Neuronal stem cell (in vitro differentiated cells): Measurements from ENCODE around the gene SMAP1.

Source experiments
- DNase-seq: peaks from one replicate; pipeline ENCODE4 v3.0.0-alpha.2; 2013; ENCODE audit warnings: low spot score
- H2AFZ ChIP-seq: one replicate; pipeline ENCODE4 v1.6.1; 2013; ENCODE audit warnings: mild to moderate bottlenecking, low read length, inconsistent platforms
- H2AK5ac ChIP-seq: 2 replicates; pipeline ENCODE4 v1.6.1; 2013; ENCODE audit warnings: low read depth, mild to moderate bottlenecking, inconsistent platforms, low read length, moderate library complexity, mixed read lengths
- H2BK120ac ChIP-seq: 2 replicates; pipeline ENCODE4 v1.6.1; 2013; ENCODE audit warnings: low read depth, mild to moderate bottlenecking, inconsistent platforms, low read length, moderate library complexity, mixed read lengths
- H2BK12ac ChIP-seq: one replicate; pipeline ENCODE4 v1.6.1; 2013; ENCODE audit warnings: low read length, inconsistent platforms
- H2BK15ac ChIP-seq: 2 replicates; pipeline ENCODE4 v1.6.1; 2013; ENCODE audit warnings: mild to moderate bottlenecking, low read length, inconsistent platforms, mixed read lengths
- H2BK5ac ChIP-seq: one replicate; pipeline ENCODE4 v1.6.1; 2013; ENCODE audit warnings: inconsistent platforms, mild to moderate bottlenecking, low read length, moderate library complexity
- H3K14ac ChIP-seq: one replicate; pipeline ENCODE4 v1.6.1; 2013; ENCODE audit warnings: low read length, inconsistent platforms
- H3K18ac ChIP-seq: 2 replicates; pipeline ENCODE4 v1.6.1; 2013; ENCODE audit warnings: low read length, inconsistent platforms
- H3K23ac ChIP-seq: 2 replicates; pipeline ENCODE4 v1.6.1; 2013; ENCODE audit warnings: low read depth, mild to moderate bottlenecking, mixed read lengths, low read length, inconsistent platforms; ENCODE audit not compliant: poor library complexity
- H3K27ac ChIP-seq: replicated peaks from 3 replicates; pipeline ENCODE4 v1.5.1; 2013; ENCODE audit warnings: low read length, inconsistent platforms
- H3K27me3 ChIP-seq, 3 experiments: 2 replicates each; pipeline ENCODE4 v1.6.1; 2013; ENCODE audit warnings: low read length in 3 of 3, mild to moderate bottlenecking in 2 of 3, inconsistent platforms in 1 of 3, low read depth in 1 of 3, mixed read lengths in 1 of 3, moderate library complexity in 1 of 3; ENCODE audit not compliant: control insufficient read depth in 3 of 3, insufficient read depth in 3 of 3
- H3K36me3 ChIP-seq, 2 donors: replicated peaks in 1 of 2; 2 replicates each; pipeline ENCODE4 v1.6.1; 2013; ENCODE audit warnings: low read length in 2 of 2; ENCODE audit not compliant: control insufficient read depth in 2 of 2, insufficient read depth in 2 of 2
- H3K4ac ChIP-seq: 2 replicates; pipeline ENCODE4 v1.6.1; 2013; ENCODE audit warnings: inconsistent platforms, mild to moderate bottlenecking, low read length, moderate library complexity
- H3K4me1 ChIP-seq, 2 donors: 1 replicate in 1 of 2; 2 replicates in 1 of 2; pipeline ENCODE4 v1.6.1; 2013; ENCODE audit warnings: low read length in 2 of 2, low read depth in 1 of 2; ENCODE audit not compliant: control insufficient read depth in 2 of 2, insufficient read depth in 1 of 2
- H3K4me2 ChIP-seq: one replicate; pipeline ENCODE4 v1.6.1; 2013; ENCODE audit warnings: mild to moderate bottlenecking, low read length, inconsistent platforms; ENCODE audit not compliant: insufficient read depth, poor library complexity, severe bottlenecking
- H3K4me3 ChIP-seq, 2 donors: 2 replicates each; pipeline ENCODE4 v1.5.1; 2013; ENCODE audit warnings: low read length in 2 of 2, mild to moderate bottlenecking in 2 of 2, inconsistent platforms in 1 of 2, moderate library complexity in 1 of 2
- H3K79me1 ChIP-seq: one replicate; pipeline ENCODE4 v1.6.1; 2013; ENCODE audit warnings: low read depth, mild to moderate bottlenecking, inconsistent platforms, low read length, moderate library complexity
- H3K9ac ChIP-seq: one replicate; pipeline ENCODE4 v1.6.1; 2013; ENCODE audit warnings: mild to moderate bottlenecking, low read depth, low read length, inconsistent platforms; ENCODE audit not compliant: poor library complexity
- H3K9me3 ChIP-seq, 2 donors: replicated peaks in 1 of 2; 2 replicates each; pipeline versions ENCODE3 to v1.6.1; 2013; ENCODE audit warnings: low read length in 2 of 2, mild to moderate bottlenecking in 2 of 2, inconsistent platforms in 1 of 2, low read depth in 1 of 2, mixed read lengths in 1 of 2, moderate library complexity in 1 of 2; ENCODE audit not compliant: control insufficient read depth in 2 of 2, insufficient read depth in 1 of 2
- H4K8ac ChIP-seq: one replicate; pipeline ENCODE4 v1.6.1; 2013; ENCODE audit warnings: low read depth, mild to moderate bottlenecking, inconsistent platforms, low read length, moderate library complexity
- H4K91ac ChIP-seq: one replicate; pipeline ENCODE4 v1.6.1; 2013; ENCODE audit warnings: low read length, low read depth, mild to moderate bottlenecking, inconsistent platforms; ENCODE audit not compliant: poor library complexity
- WGBS, 2 donors: extraction: QIAGEN DNeasy Blood & Tissue Kit; methylation state at CpG; one replicate each; pipeline ENCODE4 v1.1.7; 2013; ENCODE audit warnings: missing lambda C conversion rate in 2 of 2, mixed read lengths in 1 of 2; ENCODE audit not compliant: insufficient read length in 2 of 2, insufficient replicate concordance in 1 of 2; ENCODE audit errors: extremely low coverage in 2 of 2; 5-methylcytosine and 5-hydroxymethylcytosine counted together

SMAP1 gene

DNA sequence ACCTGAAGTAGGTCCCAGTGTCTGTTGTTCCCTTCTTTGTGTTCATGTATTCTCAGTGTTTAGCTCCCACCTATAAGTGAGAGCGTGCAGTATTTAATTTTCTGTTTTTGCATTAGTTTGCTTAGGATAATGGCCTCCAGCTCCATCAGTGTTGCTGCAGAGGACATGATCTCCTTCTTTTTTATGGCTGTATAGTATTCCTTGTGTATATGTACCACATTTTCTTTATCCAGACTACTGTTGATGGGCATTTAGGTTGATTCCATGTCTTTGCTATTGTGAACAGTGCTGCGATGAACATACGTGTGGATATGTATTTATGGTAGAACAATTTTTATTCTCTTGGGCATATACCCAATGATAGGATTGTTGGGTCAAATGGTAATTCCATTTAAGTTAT is 163.7 kb downstream of the SMAP1 start:
- Histone ChIP-seq H3K27me3 (no peaks in the 10 kb centered on the region), H2BK120ac (no peak overlapping the region), H3K36me3 (no peaks in the 10 kb centered on the region), H3K18ac (no peak overlapping the region), H3K14ac (no peak overlapping the region), H3K4me3 (no peak overlapping the region), H3K4ac (no peak overlapping the region), H3K9me3 (no peaks in the 10 kb centered on the region), H3K27ac (no peak overlapping the region), H2BK15ac (no peak overlapping the region), H3K79me1 (no peaks in the 10 kb centered on the region), H4K91ac (no peak overlapping the region), H2AK5ac (no peak overlapping the region), H2BK12ac (no peak overlapping the region), H3K4me1 (no peaks in the 10 kb centered on the region), H2BK5ac (no peak overlapping the region), H2AFZ (no peak overlapping the region), H4K8ac (no peak overlapping the region), H3K9ac (no peak overlapping the region), H3K23ac (no peak overlapping the region), H3K4me2 (no peak overlapping the region)
- no CpG with 5 or more reads among the region's 3 CpGs for WGBS, 2 donors
- no peak for DNase-seq

DNA sequence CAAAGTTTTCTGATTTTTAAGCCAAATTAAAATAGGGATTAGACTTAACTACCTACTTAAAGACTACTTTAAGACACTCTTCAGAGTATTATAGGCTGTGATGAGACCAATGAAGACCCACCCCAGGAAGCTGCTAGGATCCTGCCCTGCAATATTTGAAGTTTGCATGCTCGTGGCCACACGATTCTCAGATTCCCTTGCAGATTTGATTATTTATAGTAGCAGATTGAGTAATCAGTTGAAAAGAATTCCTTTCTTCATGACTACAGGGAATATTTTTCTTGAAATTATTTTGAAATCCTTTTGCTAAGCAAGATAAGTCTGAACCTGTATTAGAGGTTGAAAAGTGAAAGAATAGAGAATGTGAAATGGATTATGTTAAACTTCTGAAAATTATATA is 166.8 kb downstream of the SMAP1 start:
- no peak overlapping the region for H4K8ac ChIP-seq
- no peak overlapping the region for H3K18ac ChIP-seq
- H2BK12ac ChIP-seq = no peak overlapping the region
- no peak overlapping the region for H3K14ac ChIP-seq
- H2BK120ac ChIP-seq = no peak overlapping the region
- no peak overlapping the region for H3K4ac ChIP-seq
- no peaks in the 10 kb centered on the region for H3K9me3 ChIP-seq
- H3K27ac ChIP-seq = no peak overlapping the region
- H2AK5ac ChIP-seq = no peak overlapping the region
- no peak overlapping the region for H3K4me2 ChIP-seq
- H3K4me1 ChIP-seq = peaks cover 0 to 2% of the 10 kb centered on the region in 2 donors
- no peak overlapping the region for H4K91ac ChIP-seq
- H3K9ac ChIP-seq = no peak overlapping the region
- no peak overlapping the region for H3K4me3 ChIP-seq
- H3K23ac ChIP-seq = no peak overlapping the region
- no CpG with 5 or more reads among the region's 2 CpGs for WGBS, 2 donors
- H3K27me3 ChIP-seq = no peaks in the 10 kb centered on the region
- H2BK5ac ChIP-seq = no peak overlapping the region
- H3K36me3 ChIP-seq = no peaks in the 10 kb centered on the region
- no peak overlapping the region for H2AFZ ChIP-seq
- no peak overlapping the region for H2BK15ac ChIP-seq
- DNase-seq = no peak
- no peaks in the 10 kb centered on the region for H3K79me1 ChIP-seq

DNA sequence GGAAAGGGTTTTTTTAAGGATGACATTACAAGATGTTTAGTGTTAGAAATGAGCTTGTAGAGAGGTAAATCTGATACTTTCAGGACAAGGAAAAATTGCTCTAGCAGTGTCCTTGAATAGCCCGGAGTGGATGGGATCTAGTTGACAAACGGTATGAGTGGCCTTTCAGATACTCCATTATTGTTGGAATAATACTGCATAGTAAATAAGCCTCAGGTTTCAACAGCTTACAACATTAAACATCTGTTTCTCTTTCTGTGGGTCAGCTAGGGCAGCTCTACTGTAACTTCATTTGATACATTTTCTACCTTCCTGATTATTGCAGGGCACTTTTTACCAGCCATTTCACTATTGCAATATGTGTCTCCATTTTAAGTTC is 171.2 kb downstream of the SMAP1 start:
- no peak overlapping the region for H2BK15ac ChIP-seq
- no peak overlapping the region for H4K91ac ChIP-seq
- H3K4me2 ChIP-seq = no peak overlapping the region
- H3K79me1 ChIP-seq = no peaks in the 10 kb centered on the region
- no peak overlapping the region for H3K4me3 ChIP-seq
- H4K8ac ChIP-seq = no peak overlapping the region
- H2AFZ ChIP-seq = no peak overlapping the region
- no peak overlapping the region for H2BK5ac ChIP-seq
- WGBS, 2 donors = no CpG with 5 or more reads among the region's 2 CpGs
- H2BK12ac ChIP-seq = no peak overlapping the region
- H3K27ac ChIP-seq = no peak overlapping the region
- no peaks in the 10 kb centered on the region for H3K36me3 ChIP-seq
- peaks cover 0 to 2% of the 10 kb centered on the region in 2 donors for H3K4me1 ChIP-seq
- no peak for DNase-seq
- H3K27me3 ChIP-seq = no peaks in the 10 kb centered on the region
- H2BK120ac ChIP-seq = no peak overlapping the region
- no peak overlapping the region for H3K14ac ChIP-seq
- no peak overlapping the region for H2AK5ac ChIP-seq
- H3K9ac ChIP-seq = no peak overlapping the region
- H3K18ac ChIP-seq = no peak overlapping the region
- H3K9me3 ChIP-seq = no peaks in the 10 kb centered on the region
- H3K4ac ChIP-seq = no peak overlapping the region
- H3K23ac ChIP-seq = no peak overlapping the region

- Histone ChIP-seq H3K9me3 (no peaks in the 10 kb centered on the region), H3K18ac (no peak overlapping the region), H2AK5ac (no peak overlapping the region), H2BK120ac (no peak overlapping the region), H3K4me3 (no peak overlapping the region), H4K8ac (no peak overlapping the region), H2BK5ac (no peak overlapping the region), H3K9ac (no peak overlapping the region), H2AFZ (no peak overlapping the region), H3K27ac (no peak overlapping the region), H3K4me1 (peaks cover 0 to 2% of the 10 kb centered on the region in 2 donors), H3K4me2 (no peak overlapping the region), H3K36me3 (no peaks in the 10 kb centered on the region), H2BK15ac (no peak overlapping the region), H2BK12ac (no peak overlapping the region), H3K27me3 (no peaks in the 10 kb centered on the region), H3K79me1 (no peaks in the 10 kb centered on the region), H4K91ac (no peak overlapping the region), H3K23ac (no peak overlapping the region), H3K14ac (no peak overlapping the region), H3K4ac (no peak overlapping the region)
- no peak for DNase-seq
- WGBS, 2 donors = no CpG with 5 or more reads among the region's 7 CpGs
Measured at GRCh38 chr6:70839286-70840266, 171.9 kb downstream of the SMAP1 start.
